Lower leg skin (tissue), 3 donors: ENCODE results near the gene EFCAB8.
"Not testable (repeated sequence)": the region's sequence is repeated elsewhere in the genome, so short reads cannot be mapped to it uniquely, and the experiment has no call there.

Source experiments
- CTCF ChIP-seq, 3 donors: fragments of 450-650 bp; IDR thresholded peaks; one replicate each; pipeline ENCODE4 v1.5.1; 2016; ENCODE audit warnings: antibody characterized with exemption in 3 of 3, mild to moderate bottlenecking in 3 of 3, moderate library complexity in 2 of 3
- POLR2A ChIP-seq, 2 donors: fragments of 450-650 bp; IDR thresholded peaks; one replicate each; pipeline ENCODE4 v1.6.1; 2016 to 2017; ENCODE audit warnings: antibody characterized with exemption in 2 of 2, mild to moderate bottlenecking in 1 of 2, moderate library complexity in 1 of 2

GRCh38 chr20:32962646-32963045, 103.9 kb downstream of the EFCAB8 start:
- TF ChIP-seq CTCF, POLR2A (IDR thresholded peaks at IDR 0.05): not testable (repeated sequence)
